Upper lobe of right lung (tissue), 1 donor: ENCODE data around the gene SUCO. TPM values are rescaled to one million over a fixed set of nuclear protein-coding genes. Genes with fewer than 3 reads are reported as not detected.

Source experiments
- ATAC-seq: fragments of 200-7000 bp; cut with Tn5 transposase; one replicate; pipeline ENCODE4 v1.9.1; 2020; ENCODE audit warnings: mild to moderate bottlenecking, moderate library complexity
- DNase-seq: peaks from one replicate; pipeline ENCODE4 v3.0.0-alpha.2; 2020
- H3K27ac ChIP-seq: fragments of 200-600 bp; one replicate; pipeline ENCODE4 v1.8.0; 2022
- H3K27me3 ChIP-seq: fragments of 200-600 bp; one replicate; pipeline ENCODE4 v1.8.0; 2022; ENCODE audit warnings: mild to moderate bottlenecking
- H3K36me3 ChIP-seq: fragments of 200-600 bp; one replicate; pipeline ENCODE4 v1.8.0; 2022
- H3K4me1 ChIP-seq: fragments of 200-600 bp; one replicate; pipeline ENCODE4 v1.8.0; 2022
- H3K4me3 ChIP-seq: fragments of 200-600 bp; one replicate; pipeline ENCODE4 v1.8.0; 2022; ENCODE audit warnings: mild to moderate bottlenecking
- H3K9me3 ChIP-seq: fragments of 200-600 bp; one replicate; pipeline ENCODE4 v1.8.0; 2022
- intact Hi-C: fragments of 100-400 bp; cut with DNase I; formaldehyde crosslinking; loops from one replicate; pipeline ENCODE4 v1.11.0; 2022
- total RNA-seq: library from RNA; stranded (reverse); fragmentation: NEBNext Ultra II Directional; extraction: Animal tissue kit (Norgen Biotek cat#: 25700); gene quantifications from one replicate; pipeline ENCODE4 v1.2.1, GENCODE V29; 2021
- TF ChIP-seq, protein P1 (sequence below): fragments of 200-600 bp; IDR thresholded peaks from one replicate; pipeline ENCODE4 v1.8.0; 2022; ENCODE audit warnings: antibody characterized with exemption
- donor health status: DM: no; HTN: yes; CAD: no; lungs with severe emphysema.

Gene SUCO
- total RNA-seq, 1 donor from 2014 or later, result 34.1 TPM

GRCh38 chr1:172623748-172624147 lies 90.8 kb downstream of the SUCO start:
- Histone ChIP-seq H3K9me3 (peaks cover 6% of the 10 kb centered on the region), H3K4me3 (no peak overlapping the region), H3K27ac (no peak overlapping the region), H3K27me3 (no peaks in the 10 kb centered on the region), H3K36me3 (no peaks in the 10 kb centered on the region), H3K4me1 (no peaks in the 10 kb centered on the region)
- ATAC-seq (no peak), DNase-seq (no peak)
- intact Hi-C loops, result no loop called here
- TF ChIP-seq, protein P1, sequence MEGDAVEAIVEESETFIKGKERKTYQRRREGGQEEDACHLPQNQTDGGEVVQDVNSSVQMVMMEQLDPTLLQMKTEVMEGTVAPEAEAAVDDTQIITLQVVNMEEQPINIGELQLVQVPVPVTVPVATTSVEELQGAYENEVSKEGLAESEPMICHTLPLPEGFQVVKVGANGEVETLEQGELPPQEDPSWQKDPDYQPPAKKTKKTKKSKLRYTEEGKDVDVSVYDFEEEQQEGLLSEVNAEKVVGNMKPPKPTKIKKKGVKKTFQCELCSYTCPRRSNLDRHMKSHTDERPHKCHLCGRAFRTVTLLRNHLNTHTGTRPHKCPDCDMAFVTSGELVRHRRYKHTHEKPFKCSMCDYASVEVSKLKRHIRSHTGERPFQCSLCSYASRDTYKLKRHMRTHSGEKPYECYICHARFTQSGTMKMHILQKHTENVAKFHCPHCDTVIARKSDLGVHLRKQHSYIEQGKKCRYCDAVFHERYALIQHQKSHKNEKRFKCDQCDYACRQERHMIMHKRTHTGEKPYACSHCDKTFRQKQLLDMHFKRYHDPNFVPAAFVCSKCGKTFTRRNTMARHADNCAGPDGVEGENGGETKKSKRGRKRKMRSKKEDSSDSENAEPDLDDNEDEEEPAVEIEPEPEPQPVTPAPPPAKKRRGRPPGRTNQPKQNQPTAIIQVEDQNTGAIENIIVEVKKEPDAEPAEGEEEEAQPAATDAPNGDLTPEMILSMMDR, result no peak

GRCh38 chr1:172626845-172627244 lies 93.9 kb downstream of the SUCO start:
- ATAC-seq (no peak), DNase-seq (no peak)
- Histone ChIP-seq H3K27ac (no peak overlapping the region), H3K36me3 (no peaks in the 10 kb centered on the region), H3K27me3 (no peaks in the 10 kb centered on the region), H3K4me1 (no peaks in the 10 kb centered on the region), H3K4me3 (no peak overlapping the region), H3K9me3 (no peaks in the 10 kb centered on the region)
- TF ChIP-seq, protein P1, result no peak
- intact Hi-C loops, result no loop called here

GRCh38 chr1:172627702-172628101 lies 94.8 kb downstream of the SUCO start:
- TF ChIP-seq, protein P1, result no peak
- DNase-seq (no peak), ATAC-seq (no peak)
- Histone ChIP-seq H3K4me1 (no peaks in the 10 kb centered on the region), H3K27ac (no peak overlapping the region), H3K36me3 (no peaks in the 10 kb centered on the region), H3K27me3 (no peaks in the 10 kb centered on the region), H3K4me3 (no peak overlapping the region), H3K9me3 (no peaks in the 10 kb centered on the region)
- intact Hi-C loops, result no loop called here

- H3K4me3 ChIP-seq, result no peak overlapping the region
- TF ChIP-seq, protein P1, result no peak
- DNase-seq (no peak), ATAC-seq (no peak)
- no peak overlapping the region for H3K27ac ChIP-seq
- H3K4me1 ChIP-seq, result no peaks in the 10 kb centered on the region
- intact Hi-C loops, result no loop called here
- no peaks in the 10 kb centered on the region for H3K9me3 ChIP-seq
- no peaks in the 10 kb centered on the region for H3K36me3 ChIP-seq
- H3K27me3 ChIP-seq, result no peaks in the 10 kb centered on the region
Measured at GRCh38 chr1:172628401-172628800, 95.5 kb downstream of the SUCO start.

- Histone ChIP-seq H3K9me3 (no peaks in the 10 kb centered on the region), H3K36me3 (no peaks in the 10 kb centered on the region), H3K27ac (no peak overlapping the region), H3K27me3 (no peaks in the 10 kb centered on the region), H3K4me1 (no peaks in the 10 kb centered on the region), H3K4me3 (no peak overlapping the region)
- TF ChIP-seq, protein P1, result no peak
- ATAC-seq, result no peak
- no peak for DNase-seq
- intact Hi-C loops, result no loop called here
Measured at GRCh38 chr1:172629170-172629569, 96.2 kb downstream of the SUCO start.

- no peaks in the 10 kb centered on the region for H3K4me1 ChIP-seq
- ATAC-seq (no peak), DNase-seq (no peak)
- no peak overlapping the region for H3K27ac ChIP-seq
- no peaks in the 10 kb centered on the region for H3K36me3 ChIP-seq
- no peaks in the 10 kb centered on the region for H3K9me3 ChIP-seq
- no peak overlapping the region for H3K4me3 ChIP-seq
- intact Hi-C loops, result no loop called here
- TF ChIP-seq, protein P1, result no peak
- no peaks in the 10 kb centered on the region for H3K27me3 ChIP-seq
Measured at GRCh38 chr1:172629638-172630037, 96.7 kb downstream of the SUCO start.
